ENCODE measurements around the gene ANTXR2.

- no peak for TF ChIP-seq POLR2A (IDR thresholded peaks at IDR 0.05)
- TF ChIP-seq CTCF (IDR thresholded peaks at IDR 0.05) = no peak
Measured at GRCh38 chr4:80111276-80111675, 38.2 kb upstream of the ANTXR2 start.

Measured in lower leg skin (tissue), 3 donors.